Muscle of arm (tissue), 12 donors: Measurements from ENCODE around the gene THEM4. TPM values are rescaled to one million over a fixed set of nuclear protein-coding genes. Genes with fewer than 3 reads are reported as not detected.
"Not testable (repeated sequence)": the region's sequence is repeated elsewhere in the genome, so short reads cannot be mapped to it uniquely, and the experiment has no call there.

Experiments used
- DNase-seq: peaks from one replicate; pipeline ENCODE4 v3.0.0-alpha.2; 2013
- polyA plus RNA-seq, 12 donors: library from polyadenylated mRNA; unstranded; fragments of 120-200 nt; gene quantifications; one replicate each; pipeline ENCODE4 v1.2.1, GENCODE V29; 2013; ENCODE audit not compliant: insufficient read length in 12 of 12

THEM4 gene
- polyA plus RNA-seq, 12 donors = 11.6 to 24.9 (median 16.5) TPM; not detected in 1

GRCh38 chr1:151898519-151898991 lies 10.8 kb downstream of the THEM4 start:
- DNase-seq = no peak

- no peak for DNase-seq
Measured at GRCh38 chr1:151897991-151898431, 11.3 kb downstream of the THEM4 start.

- no peak for DNase-seq
Measured at GRCh38 chr1:151893176-151893924, 16.0 kb downstream of the THEM4 start.

- DNase-seq = no peak
Measured at GRCh38 chr1:151892190-151892589, 17.1 kb downstream of the THEM4 start.

- no peak for DNase-seq
Measured at GRCh38 chr1:151891512-151891911, 17.8 kb downstream of the THEM4 start.

- no peak for DNase-seq
Measured at GRCh38 chr1:151888972-151889570, 20.2 kb downstream of the THEM4 start.

- no peak for DNase-seq
Measured at GRCh38 chr1:151887028-151887427, 22.3 kb downstream of the THEM4 start.

GRCh38 chr1:151885479-151885878 lies 23.8 kb downstream of the THEM4 start:
- no peak for DNase-seq

- not testable (repeated sequence) for DNase-seq
Measured at GRCh38 chr1:151884879-151885278, 24.4 kb downstream of the THEM4 start.

GRCh38 chr1:151884445-151884844 lies 24.9 kb downstream of the THEM4 start:
- not testable (repeated sequence) for DNase-seq

- not testable (repeated sequence) for DNase-seq
Measured at GRCh38 chr1:151883898-151884297, 25.4 kb downstream of the THEM4 start.

GRCh38 chr1:151882918-151883317 lies 26.4 kb downstream of the THEM4 start:
- DNase-seq = not testable (repeated sequence)

- DNase-seq = no peak
Measured at GRCh38 chr1:151882466-151882865, 26.8 kb downstream of the THEM4 start.

- DNase-seq = no peak
Measured at GRCh38 chr1:151881479-151881878, 27.8 kb downstream of the THEM4 start.

- DNase-seq = no peak
Measured at GRCh38 chr1:151875419-151876097, 33.8 kb downstream of the THEM4 start.

- not testable (repeated sequence) for DNase-seq
Measured at GRCh38 chr1:151872776-151873175, 36.5 kb downstream of the THEM4 start.

- no peak for DNase-seq
Measured at GRCh38 chr1:151871284-151872030, 37.9 kb downstream of the THEM4 start.

- DNase-seq = no peak
Measured at GRCh38 chr1:151868486-151868885, 40.8 kb downstream of the THEM4 start.

GRCh38 chr1:151867765-151868411 lies 41.4 kb downstream of the THEM4 start:
- DNase-seq = no peak

GRCh38 chr1:151867321-151867720 lies 42.0 kb downstream of the THEM4 start:
- no peak for DNase-seq

GRCh38 chr1:151864411-151864810 lies 44.9 kb downstream of the THEM4 start:
- DNase-seq = no peak
